Gastroesophageal sphincter (tissue), 4 donors: Measurements from ENCODE around the gene GPR42. TPM values are rescaled to one million over a fixed set of nuclear protein-coding genes. Genes with fewer than 3 reads are reported as not detected.

Source experiments
- ATAC-seq: fragments of 150-250 bp; one replicate; pipeline ENCODE4 v1.9.1; 2016; ENCODE audit warnings: mild to moderate bottlenecking, moderate library complexity
- H3K27ac ChIP-seq, 4 donors: fragments of 200-600 bp; sonication (generic) in 3 of 4; 1 replicate in 3 of 4; 2 replicates in 1 of 4; pipeline ENCODE4 v1.5.1; 2016 to 2019
- H3K27me3 ChIP-seq: fragments of 200-600 bp; sonication (generic); one replicate; pipeline ENCODE4 v1.5.1; 2019
- H3K36me3 ChIP-seq, 2 donors: fragments of 200-600 bp; sonication (generic); one replicate each; pipeline ENCODE4 v1.5.1; 2019; ENCODE audit warnings: control low read depth in 1 of 2
- H3K4me1 ChIP-seq, 3 donors: fragments of 200-600 bp; sonication (generic); 1 replicate in 2 of 3; 2 replicates in 1 of 3; pipeline ENCODE4 v1.5.1; 2016 to 2019; ENCODE audit warnings: control low read depth in 2 of 3
- H3K4me3 ChIP-seq, 2 donors: fragments of 200-600 bp; sonication (generic); one replicate each; pipeline ENCODE4 v1.5.1; 2019; ENCODE audit warnings: mild to moderate bottlenecking in 1 of 2, moderate library complexity in 1 of 2
- H3K9me3 ChIP-seq, 3 donors: fragments of 200-600 bp; sonication (generic); one replicate each; pipeline ENCODE4 v1.5.1; 2017 to 2019; ENCODE audit warnings: control low read depth in 2 of 3
- CTCF ChIP-seq, 4 experiments: fragments of 200-600 bp in 2 of 4; fragments of 450-650 bp in 2 of 4; sonication (generic) in 1 of 4; IDR thresholded peaks; one replicate each; pipeline ENCODE4 v1.5.1; 2017 to 2019; ENCODE audit warnings: antibody characterized with exemption in 4 of 4, mild to moderate bottlenecking in 2 of 4, moderate library complexity in 2 of 4
- EP300 ChIP-seq: sonication (generic); formaldehyde crosslinking; IDR thresholded peaks from one replicate; pipeline ENCODE4 v1.6.1; 2017; ENCODE audit warnings: antibody characterized with exemption, mild to moderate bottlenecking
- POLR2A ChIP-seq, 2 donors: fragments of 450-650 bp; IDR thresholded peaks; one replicate each; pipeline ENCODE4 v1.6.1; 2017; ENCODE audit warnings: antibody characterized with exemption in 2 of 2, mild to moderate bottlenecking in 2 of 2, moderate library complexity in 1 of 2
- POLR2AphosphoS5 ChIP-seq: sonication (generic); formaldehyde crosslinking; IDR thresholded peaks from one replicate; pipeline ENCODE4 v1.6.1; 2017; ENCODE audit warnings: antibody characterized with exemption
- WGBS, 2 donors: methylation state at CpG; one replicate each; pipeline ENCODE4 v1.1.5; 2018; ENCODE audit warnings: low coverage in 1 of 2; 5-methylcytosine and 5-hydroxymethylcytosine counted together
- total RNA-seq, 4 donors: library from RNA; depleted of rRNA; stranded (reverse); fragments of >200 nt; gene quantifications; one replicate each; pipeline ENCODE4 v1.1.0, GENCODE V29; 2016

The GPR42 gene
- total RNA-seq, 4 donors from 2014 or later: not detected

GRCh38 chr19:35360880-35361420, 9.9 kb upstream of the GPR42 start:
- WGBS, 2 donors: 20 to 38% methylated on average over 2 to 5 of the region's 5 CpGs

GRCh38 chr19:35362261-35363000, 8.4 kb upstream of the GPR42 start:
- Histone ChIP-seq H3K4me3 (no peak overlapping the region), H3K27me3 (peaks cover 14% of the 10 kb centered on the region), H3K36me3 (no peaks in the 10 kb centered on the region), H3K27ac (no peak overlapping the region), H3K9me3 (no peaks in the 10 kb centered on the region), H3K4me1 (no peaks in the 10 kb centered on the region)
- no peak for ATAC-seq
- TF ChIP-seq CTCF (IDR thresholded peaks at IDR 0.05): no peak
- TF ChIP-seq POLR2A (IDR thresholded peaks at IDR 0.05): no peak
- TF ChIP-seq POLR2AphosphoS5: no peak
- no peak for TF ChIP-seq EP300
- WGBS, 2 donors: no CpG with 5 or more reads among the region's 14 CpGs

More at GRCh38 chr19:35360880-35361420, 9.9 kb upstream of the GPR42 start:
- Histone ChIP-seq H3K36me3 (no peaks in the 10 kb centered on the region), H3K4me1 (no peaks in the 10 kb centered on the region), H3K27ac (no peak overlapping the region), H3K27me3 (peaks cover 20% of the 10 kb centered on the region), H3K9me3 (no peaks in the 10 kb centered on the region), H3K4me3 (no peak overlapping the region)
- TF ChIP-seq POLR2A (IDR thresholded peaks at IDR 0.05) (no peak), POLR2AphosphoS5 (no peak), CTCF (IDR thresholded peaks at IDR 0.05) (no peak), EP300 (no peak)
- ATAC-seq: no peak

GRCh38 chr19:35363001-35363590, 7.8 kb upstream of the GPR42 start:
- Histone ChIP-seq H3K4me1 (no peaks in the 10 kb centered on the region), H3K36me3 (no peaks in the 10 kb centered on the region), H3K9me3 (no peaks in the 10 kb centered on the region), H3K27me3 (peaks cover 7% of the 10 kb centered on the region), H3K27ac (no peak overlapping the region), H3K4me3 (no peak overlapping the region)
- no peak for ATAC-seq
- 71 to 100% methylated on average over 1 to 4 of the region's 11 CpGs for WGBS, 2 donors
- TF ChIP-seq EP300 (no peak), POLR2AphosphoS5 (no peak), CTCF (IDR thresholded peaks at IDR 0.05) (no peak), POLR2A (IDR thresholded peaks at IDR 0.05) (no peak)

- no peak overlapping the region for H3K27ac ChIP-seq
- WGBS, 2 donors: 80% methylated on average over 5 to 9 of the region's 19 CpGs
- H3K4me3 ChIP-seq: no peak overlapping the region
- TF ChIP-seq CTCF (IDR thresholded peaks at IDR 0.05): no peak
- TF ChIP-seq EP300: no peak
- no peak for TF ChIP-seq POLR2AphosphoS5
- no peak for ATAC-seq
- peaks cover 5% of the 10 kb centered on the region for H3K27me3 ChIP-seq
- no peaks in the 10 kb centered on the region for H3K9me3 ChIP-seq
- no peaks in the 10 kb centered on the region for H3K36me3 ChIP-seq
- no peaks in the 10 kb centered on the region for H3K4me1 ChIP-seq
Observed at GRCh38 chr19:35363711-35364425, 7.0 kb upstream of the GPR42 start.
